Neural cell (in vitro differentiated cells): ENCODE measurements around the gene ATF6B.

Experiments
- EP300 ChIP-seq: fragments of 450-650 bp; conservative IDR thresholded peaks from 2 replicates; pipeline ENCODE4 v1.6.1; 2014; ENCODE audit warnings: antibody characterized with exemption, mild to moderate bottlenecking, moderate library complexity; ENCODE audit not compliant: poor library complexity, severe bottlenecking
- EZH2 ChIP-seq: fragments of 200-600, 300-800 bp; shearing (Covaris generic), sonication (generic); IDR thresholded peaks from 2 replicates; pipeline ENCODE4 v1.6.1; 2014; ENCODE audit warnings: antibody characterized with exemption, low read length, borderline replicate concordance, mild to moderate bottlenecking; ENCODE audit not compliant: insufficient read depth, poor library complexity, severe bottlenecking
- MXI1 ChIP-seq: fragments of 450-650 bp; conservative IDR thresholded peaks from 2 replicates; pipeline ENCODE4 v1.6.1; 2014; ENCODE audit warnings: antibody characterized with exemption, mild to moderate bottlenecking; ENCODE audit not compliant: poor library complexity, severe bottlenecking
- POLR2AphosphoS5 ChIP-seq: IDR thresholded peaks from 2 replicates; pipeline ENCODE4 v1.6.1; 2012
- RAD21 ChIP-seq: fragments of 450-650 bp; conservative IDR thresholded peaks from 2 replicates; pipeline ENCODE4 v1.6.1; 2014; ENCODE audit warnings: antibody characterized with exemption, mild to moderate bottlenecking, moderate library complexity
- REST ChIP-seq: IDR thresholded peaks from 2 replicates; pipeline ENCODE4 v1.6.1; 2012; ENCODE audit warnings: borderline replicate concordance
- SMC3 ChIP-seq: fragments of 450-650 bp; conservative IDR thresholded peaks from 2 replicates; pipeline ENCODE4 v1.6.1; 2014; ENCODE audit warnings: antibody characterized with exemption, mild to moderate bottlenecking, moderate library complexity; ENCODE audit not compliant: poor library complexity
- TAF1 ChIP-seq: IDR thresholded peaks from 2 replicates; pipeline ENCODE4 v1.6.1; 2012; ENCODE audit warnings: low read depth
- TF ChIP-seq, protein P1 (sequence below): fragments of 450-650 bp; IDR thresholded peaks from 2 replicates; pipeline ENCODE4 v1.5.1; 2014; ENCODE audit warnings: antibody characterized with exemption, mild to moderate bottlenecking, moderate library complexity; ENCODE audit not compliant: poor library complexity, severe bottlenecking

- TF ChIP-seq MXI1: no peak
- no peak for TF ChIP-seq EZH2
- no peak for TF ChIP-seq POLR2AphosphoS5
- TF ChIP-seq, protein P1, sequence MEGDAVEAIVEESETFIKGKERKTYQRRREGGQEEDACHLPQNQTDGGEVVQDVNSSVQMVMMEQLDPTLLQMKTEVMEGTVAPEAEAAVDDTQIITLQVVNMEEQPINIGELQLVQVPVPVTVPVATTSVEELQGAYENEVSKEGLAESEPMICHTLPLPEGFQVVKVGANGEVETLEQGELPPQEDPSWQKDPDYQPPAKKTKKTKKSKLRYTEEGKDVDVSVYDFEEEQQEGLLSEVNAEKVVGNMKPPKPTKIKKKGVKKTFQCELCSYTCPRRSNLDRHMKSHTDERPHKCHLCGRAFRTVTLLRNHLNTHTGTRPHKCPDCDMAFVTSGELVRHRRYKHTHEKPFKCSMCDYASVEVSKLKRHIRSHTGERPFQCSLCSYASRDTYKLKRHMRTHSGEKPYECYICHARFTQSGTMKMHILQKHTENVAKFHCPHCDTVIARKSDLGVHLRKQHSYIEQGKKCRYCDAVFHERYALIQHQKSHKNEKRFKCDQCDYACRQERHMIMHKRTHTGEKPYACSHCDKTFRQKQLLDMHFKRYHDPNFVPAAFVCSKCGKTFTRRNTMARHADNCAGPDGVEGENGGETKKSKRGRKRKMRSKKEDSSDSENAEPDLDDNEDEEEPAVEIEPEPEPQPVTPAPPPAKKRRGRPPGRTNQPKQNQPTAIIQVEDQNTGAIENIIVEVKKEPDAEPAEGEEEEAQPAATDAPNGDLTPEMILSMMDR: no peak
- no peak for TF ChIP-seq EP300
- no peak for TF ChIP-seq TAF1
- TF ChIP-seq RAD21: no peak
- TF ChIP-seq REST: no peak
- TF ChIP-seq SMC3: no peak
Observed at GRCh38 chr6:32089082-32089828, 38.8 kb downstream of the ATF6B start.
